Osteoblast (primary cell): Measurements from ENCODE around the gene KIFC1. TPM values are rescaled to one million over a fixed set of nuclear protein-coding genes. Genes with fewer than 3 reads are reported as not detected.

Experiments used
- DNase-seq: peaks from one replicate; pipeline ENCODE4 v3.0.0; 2011; ENCODE audit warnings: low spot score, mixed read lengths; ENCODE audit not compliant: insufficient read length; ENCODE audit errors: missing footprints
- H2AFZ ChIP-seq: 2 replicates; pipeline ENCODE4 v1.6.0; 2011; ENCODE audit warnings: mild to moderate bottlenecking, low read length
- H3K27ac ChIP-seq: 2 replicates; pipeline ENCODE4 v1.5.1; 2011; ENCODE audit warnings: mild to moderate bottlenecking, low read depth, low read length, moderate library complexity
- H3K27me3 ChIP-seq: 2 replicates; pipeline ENCODE4 v1.6.0; 2012; ENCODE audit warnings: mild to moderate bottlenecking, control low read depth, inconsistent platforms, low read length, moderate library complexity; ENCODE audit not compliant: insufficient read depth
- H3K36me3 ChIP-seq: 2 replicates; pipeline ENCODE4 v1.5.1; 2011; ENCODE audit warnings: mild to moderate bottlenecking, low read length, control low read depth, moderate library complexity; ENCODE audit not compliant: insufficient read depth
- H3K4me1 ChIP-seq: 2 replicates; pipeline ENCODE4 v1.5.1; 2011; ENCODE audit warnings: mild to moderate bottlenecking, low read length, control low read depth, moderate library complexity; ENCODE audit not compliant: insufficient read depth
- H3K4me2 ChIP-seq: 2 replicates; pipeline ENCODE4 v1.6.0; 2011; ENCODE audit warnings: mild to moderate bottlenecking, low read length; ENCODE audit not compliant: insufficient read depth
- H3K4me3 ChIP-seq: fragments of 200-600 bp; sonication (generic); 3 replicates; pipeline ENCODE4 v1.5.1; 2012; ENCODE audit warnings: mild to moderate bottlenecking, low read length, inconsistent platforms; ENCODE audit not compliant: insufficient read depth
- H3K79me2 ChIP-seq: 2 replicates; pipeline ENCODE4 v1.6.0; 2012; ENCODE audit warnings: mild to moderate bottlenecking, low read length, control low read depth, inconsistent platforms; ENCODE audit not compliant: insufficient read depth
- H3K9me3 ChIP-seq: 2 replicates; pipeline ENCODE4 v1.5.1; 2011; ENCODE audit warnings: low read depth, low read length, control low read depth
- H4K20me1 ChIP-seq: 2 replicates; pipeline ENCODE4 v1.6.0; 2012; ENCODE audit warnings: mild to moderate bottlenecking, low read length, control low read depth; ENCODE audit not compliant: insufficient read depth
- total RNA-seq: library from RNA; depleted of rRNA; stranded (reverse); fragments of >200 nt; gene quantifications from 2 replicates; pipeline ENCODE4 v1.2.3, GENCODE V29; 2012
- TF ChIP-seq, protein P1 (sequence below): IDR thresholded peaks from 2 replicates; pipeline ENCODE4 v1.5.1; 2011; ENCODE audit warnings: mild to moderate bottlenecking, low read depth, low read length, moderate library complexity; ENCODE audit errors: extremely low read depth

The KIFC1 gene
- total RNA-seq, 1 donor = 4.0 TPM

DNA sequence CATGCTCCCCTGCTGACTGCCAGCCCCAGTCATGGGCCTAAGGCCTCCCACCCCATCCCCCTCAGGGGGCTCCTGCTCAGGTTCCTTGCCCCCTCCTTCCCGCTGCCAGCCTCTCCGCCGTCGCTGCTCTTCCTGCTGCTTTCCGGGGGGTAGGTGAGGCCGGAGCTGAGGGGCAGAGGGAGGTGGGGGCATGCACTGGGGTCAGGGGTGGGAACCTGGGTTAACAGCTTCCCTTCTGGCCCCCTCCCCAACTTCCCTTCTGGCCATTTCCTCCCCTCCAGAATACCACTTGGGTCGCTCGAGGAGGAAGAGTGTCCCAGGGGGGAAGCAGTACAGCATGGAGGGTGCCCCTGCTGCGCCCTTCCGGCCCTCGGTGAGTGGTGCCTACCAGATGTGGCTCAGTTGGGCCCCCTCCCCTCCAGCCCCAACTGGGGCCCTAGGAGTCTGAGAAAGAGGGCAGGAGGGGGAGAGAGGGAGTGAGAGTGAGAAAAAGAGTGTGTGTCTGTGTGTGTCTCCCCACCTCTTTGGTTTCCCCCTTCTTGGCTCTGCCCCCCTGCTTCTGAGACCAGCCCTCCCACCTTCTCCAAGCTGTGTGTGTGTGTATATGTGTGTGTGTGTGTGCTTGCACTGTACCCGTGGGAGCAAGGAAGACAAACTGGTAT, 40.4 kb downstream of the KIFC1 start:
- H3K4me3 ChIP-seq = no peak overlapping the region

DNA sequence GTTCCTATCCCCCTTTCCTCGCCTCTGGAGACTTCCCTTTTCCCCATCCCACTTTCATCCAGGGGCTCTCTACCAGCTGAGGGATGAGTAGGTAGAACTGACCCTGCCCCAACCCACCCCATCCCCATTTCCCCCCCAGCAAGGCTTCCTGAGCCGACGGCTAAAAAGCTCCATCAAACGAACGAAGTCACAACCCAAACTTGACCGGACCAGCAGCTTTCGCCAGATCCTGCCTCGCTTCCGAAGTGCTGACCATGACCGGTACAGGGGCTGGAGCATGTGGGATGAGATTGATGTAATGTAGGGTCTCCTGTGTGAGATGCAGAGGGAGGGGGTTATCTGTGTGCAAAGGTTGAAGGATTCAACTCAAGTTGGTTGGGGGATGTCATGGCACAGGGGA, 40.9 kb downstream of the KIFC1 start:
- no peak overlapping the region for H2AFZ ChIP-seq
- H3K9me3 ChIP-seq = no peaks in the 10 kb centered on the region
- H4K20me1 ChIP-seq = peaks cover 40% of the 10 kb centered on the region
- H3K27ac ChIP-seq = no peak overlapping the region
- DNase-seq = peak; percentile 81
- TF ChIP-seq, protein P1, sequence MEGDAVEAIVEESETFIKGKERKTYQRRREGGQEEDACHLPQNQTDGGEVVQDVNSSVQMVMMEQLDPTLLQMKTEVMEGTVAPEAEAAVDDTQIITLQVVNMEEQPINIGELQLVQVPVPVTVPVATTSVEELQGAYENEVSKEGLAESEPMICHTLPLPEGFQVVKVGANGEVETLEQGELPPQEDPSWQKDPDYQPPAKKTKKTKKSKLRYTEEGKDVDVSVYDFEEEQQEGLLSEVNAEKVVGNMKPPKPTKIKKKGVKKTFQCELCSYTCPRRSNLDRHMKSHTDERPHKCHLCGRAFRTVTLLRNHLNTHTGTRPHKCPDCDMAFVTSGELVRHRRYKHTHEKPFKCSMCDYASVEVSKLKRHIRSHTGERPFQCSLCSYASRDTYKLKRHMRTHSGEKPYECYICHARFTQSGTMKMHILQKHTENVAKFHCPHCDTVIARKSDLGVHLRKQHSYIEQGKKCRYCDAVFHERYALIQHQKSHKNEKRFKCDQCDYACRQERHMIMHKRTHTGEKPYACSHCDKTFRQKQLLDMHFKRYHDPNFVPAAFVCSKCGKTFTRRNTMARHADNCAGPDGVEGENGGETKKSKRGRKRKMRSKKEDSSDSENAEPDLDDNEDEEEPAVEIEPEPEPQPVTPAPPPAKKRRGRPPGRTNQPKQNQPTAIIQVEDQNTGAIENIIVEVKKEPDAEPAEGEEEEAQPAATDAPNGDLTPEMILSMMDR = no peak
- no peak overlapping the region for H3K4me2 ChIP-seq
- H3K4me3 ChIP-seq = no peak overlapping the region
- peaks cover 12% of the 10 kb centered on the region for H3K4me1 ChIP-seq
- H3K79me2 ChIP-seq = peaks cover 42% of the 10 kb centered on the region
- H3K27me3 ChIP-seq = no peaks in the 10 kb centered on the region
- peaks cover 32% of the 10 kb centered on the region for H3K36me3 ChIP-seq

More for the DNA sequence above, 40.4 kb downstream of the KIFC1 start:
- Histone ChIP-seq H3K27ac (no peak overlapping the region), H3K9me3 (no peaks in the 10 kb centered on the region), H3K79me2 (peaks cover 47% of the 10 kb centered on the region), H3K27me3 (no peaks in the 10 kb centered on the region), H4K20me1 (peaks cover 40% of the 10 kb centered on the region), H2AFZ (no peak overlapping the region), H3K4me1 (peaks cover 17% of the 10 kb centered on the region), H3K36me3 (peaks cover 27% of the 10 kb centered on the region), H3K4me2 (no peak overlapping the region)
- TF ChIP-seq, protein P1 = no peak
- DNase-seq = peak; percentile 39

DNA sequence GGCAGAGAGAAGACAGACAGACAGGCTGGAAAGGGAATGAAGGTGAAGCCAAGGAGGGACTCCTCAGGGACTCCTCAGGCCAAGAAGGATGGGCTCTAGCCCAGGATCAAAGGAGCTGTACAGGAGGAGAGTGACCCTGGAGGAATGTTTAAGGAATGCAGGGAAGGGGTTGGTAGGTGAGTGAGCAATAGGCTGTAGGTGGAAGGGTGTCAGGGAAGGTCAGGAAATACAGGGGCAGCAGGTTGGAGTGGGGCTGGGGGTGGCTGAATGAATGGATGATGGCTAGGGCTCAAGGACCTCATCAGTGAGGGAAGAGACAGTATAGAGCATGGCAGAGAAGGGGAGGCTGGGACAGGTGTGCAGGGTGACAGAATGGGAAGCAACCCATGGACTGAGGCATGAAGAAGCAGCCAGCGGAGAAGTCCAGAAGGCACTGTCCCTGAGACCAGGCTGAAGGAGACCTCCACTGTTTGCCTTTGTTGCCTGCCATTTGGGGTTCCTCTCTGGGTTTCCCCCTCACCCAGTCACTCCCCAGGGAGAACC, 41.4 kb downstream of the KIFC1 start:
- H3K4me3 ChIP-seq = no peak overlapping the region
- H3K4me2 ChIP-seq = no peak overlapping the region
- no peaks in the 10 kb centered on the region for H3K27me3 ChIP-seq
- no peak overlapping the region for H3K27ac ChIP-seq
- no peaks in the 10 kb centered on the region for H3K9me3 ChIP-seq
- TF ChIP-seq, protein P1 = no peak
- no peak overlapping the region for H2AFZ ChIP-seq
- peaks cover 11% of the 10 kb centered on the region for H3K4me1 ChIP-seq
- H3K36me3 ChIP-seq = peaks cover 36% of the 10 kb centered on the region
- peaks cover 40% of the 10 kb centered on the region for H4K20me1 ChIP-seq
- H3K79me2 ChIP-seq = peaks cover 41% of the 10 kb centered on the region
- peak; percentile 73 for DNase-seq

DNA sequence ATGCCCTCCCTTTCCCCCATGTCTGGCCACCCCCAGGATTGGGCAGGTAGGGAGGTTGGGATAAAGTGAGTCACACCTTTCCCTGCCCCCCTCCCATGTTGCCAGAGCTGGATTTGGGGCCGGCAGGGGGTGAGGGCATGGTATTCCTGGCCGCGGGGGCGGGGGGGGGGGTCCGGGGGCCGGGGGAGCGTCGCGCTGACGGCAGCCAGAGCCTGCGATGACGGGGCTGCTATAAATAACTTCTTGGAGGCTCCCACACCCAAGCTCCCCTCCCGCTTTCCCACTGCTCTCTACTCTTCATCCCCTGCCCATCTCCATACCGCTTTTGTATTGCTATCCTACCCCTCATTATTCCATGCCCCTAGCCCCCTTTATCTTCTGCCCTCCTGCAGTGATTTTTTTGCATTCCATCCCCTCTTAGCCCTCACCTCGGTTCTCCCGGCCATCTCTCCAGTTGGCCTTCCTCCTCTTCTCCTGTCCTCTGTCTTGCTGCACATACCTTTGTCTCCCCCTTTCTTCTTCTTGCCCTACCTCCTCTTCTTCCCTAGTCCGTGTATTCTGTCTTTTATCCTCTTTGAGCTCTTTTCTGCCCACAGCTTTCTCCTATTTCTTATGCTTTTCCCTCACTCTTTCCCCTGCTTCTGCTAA, 42.0 kb downstream of the KIFC1 start:
- DNase-seq = no peak
- Histone ChIP-seq H3K9me3 (no peaks in the 10 kb centered on the region), H3K4me3 (no peak overlapping the region), H3K79me2 (peaks cover 35% of the 10 kb centered on the region), H3K36me3 (peaks cover 42% of the 10 kb centered on the region), H3K4me1 (peaks cover 8% of the 10 kb centered on the region), H2AFZ (no peak overlapping the region), H3K4me2 (no peak overlapping the region), H3K27ac (no peak overlapping the region), H4K20me1 (peaks cover 35% of the 10 kb centered on the region), H3K27me3 (no peaks in the 10 kb centered on the region)
- TF ChIP-seq, protein P1 = no peak
